MM.1S (cell line): ENCODE results near the gene AFF4.

Experiments
- CTCF ChIP-seq: fragments of 300-600 bp; sonication (generic); IDR thresholded peaks from 2 replicates; pipeline ENCODE4 v1.5.1; 2016; ENCODE audit warnings: antibody characterized with exemption, low read length, mixed read lengths
- EZH2 ChIP-seq: fragments of 300-600 bp; sonication (generic); optimal IDR thresholded peaks from 2 replicates; pipeline ENCODE3; 2017; ENCODE audit warnings: low read depth, mild to moderate bottlenecking, antibody characterized with exemption, low read length, mixed read lengths
- EZH2phosphoT487 ChIP-seq: fragments of 300-600 bp; sonication (generic); IDR thresholded peaks from 2 replicates; pipeline ENCODE4 v1.6.1; 2018; ENCODE audit warnings: antibody characterized with exemption, low read length

GRCh38 chr5:132889501-132889900 lies 73.9 kb downstream of the AFF4 start:
- TF ChIP-seq EZH2phosphoT487 (no peak), CTCF (no peak), EZH2 (no peak)
